ENCODE data around the gene BCORL1. TPM values are rescaled to one million over a fixed set of nuclear protein-coding genes. Genes with fewer than 3 reads are reported as not detected.

BCORL1 gene
- total RNA-seq, 4 donors from 2014 or later, result 5.9 to 11.0 (median 7.9) TPM

GRCh38 chrX:130047416-130047815, 65.0 kb downstream of the BCORL1 start:
- DNase-seq (ENCODE audit: low spot score in 2 of 2), result no peak
- TF ChIP-seq EP300 (IDR thresholded peaks at IDR 0.05) (no peak), CTCF (IDR thresholded peaks at IDR 0.05) (no peak), POLR2AphosphoS5 (IDR thresholded peaks at IDR 0.05) (no peak), POLR2A (IDR thresholded peaks at IDR 0.05) (no peak)
- H3K9me3 ChIP-seq, result no peaks in the 10 kb centered on the region
- 95% methylated on average over 5 of the region's 5 CpGs for WGBS
- H3K4me1 ChIP-seq, result no peaks in the 10 kb centered on the region
- H3K36me3 ChIP-seq, result peaks cover 29% of the 10 kb centered on the region
- H3K27ac ChIP-seq, result no peak overlapping the region
- H3K4me3 ChIP-seq, result no peak overlapping the region
- no peaks in the 10 kb centered on the region for H3K27me3 ChIP-seq

- no peaks in the 10 kb centered on the region for H3K27me3 ChIP-seq
- WGBS, result 80% methylated on average over 4 of the region's 4 CpGs
- no peak overlapping the region for H3K4me3 ChIP-seq
- H3K36me3 ChIP-seq, result peaks cover 35% of the 10 kb centered on the region
- no peaks in the 10 kb centered on the region for H3K9me3 ChIP-seq
- H3K4me1 ChIP-seq, result no peaks in the 10 kb centered on the region
- H3K27ac ChIP-seq, result no peak overlapping the region
- no peak for DNase-seq (ENCODE audit: low spot score in 2 of 2)
- TF ChIP-seq CTCF (IDR thresholded peaks at IDR 0.05) (no peak), POLR2A (IDR thresholded peaks at IDR 0.05) (no peak), POLR2AphosphoS5 (IDR thresholded peaks at IDR 0.05) (no peak), EP300 (IDR thresholded peaks at IDR 0.05) (no peak)
These were observed 66.3 kb downstream of the BCORL1 start for GRCh38 chrX:130048686-130049222.

- Histone ChIP-seq H3K4me3 (no peak overlapping the region), H3K9me3 (no peaks in the 10 kb centered on the region), H3K36me3 (peaks cover 35% of the 10 kb centered on the region), H3K4me1 (no peaks in the 10 kb centered on the region), H3K27ac (no peak overlapping the region), H3K27me3 (no peaks in the 10 kb centered on the region)
- WGBS, result 80% methylated on average over 8 of the region's 8 CpGs
- no peak for DNase-seq (ENCODE audit: low spot score in 2 of 2)
- TF ChIP-seq CTCF (IDR thresholded peaks at IDR 0.05), result no peak
- TF ChIP-seq POLR2A (IDR thresholded peaks at IDR 0.05), result no peak
- TF ChIP-seq POLR2AphosphoS5 (IDR thresholded peaks at IDR 0.05), result no peak
- TF ChIP-seq EP300 (IDR thresholded peaks at IDR 0.05), result no peak
These were observed 67.4 kb downstream of the BCORL1 start for GRCh38 chrX:130049821-130050220.

GRCh38 chrX:130051176-130051845, 68.9 kb downstream of the BCORL1 start:
- Histone ChIP-seq H3K4me3 (no peak overlapping the region), H3K27ac (no peak overlapping the region), H3K27me3 (no peaks in the 10 kb centered on the region), H3K9me3 (no peaks in the 10 kb centered on the region), H3K36me3 (peaks cover 43% of the 10 kb centered on the region), H3K4me1 (no peaks in the 10 kb centered on the region)
- TF ChIP-seq POLR2AphosphoS5 (IDR thresholded peaks at IDR 0.05) (no peak), EP300 (IDR thresholded peaks at IDR 0.05) (no peak), CTCF (IDR thresholded peaks at IDR 0.05) (no peak), POLR2A (IDR thresholded peaks at IDR 0.05) (no peak)
- no peak for DNase-seq (ENCODE audit: low spot score in 2 of 2)
- 86% methylated on average over 12 of the region's 12 CpGs for WGBS

GRCh38 chrX:130053236-130053635, 70.8 kb downstream of the BCORL1 start:
- H3K9me3 ChIP-seq, result no peaks in the 10 kb centered on the region
- H3K4me1 ChIP-seq, result no peaks in the 10 kb centered on the region
- no peak overlapping the region for H3K4me3 ChIP-seq
- H3K27me3 ChIP-seq, result no peaks in the 10 kb centered on the region
- H3K36me3 ChIP-seq, result peaks cover 32% of the 10 kb centered on the region
- H3K27ac ChIP-seq, result no peak overlapping the region
- TF ChIP-seq POLR2A (IDR thresholded peaks at IDR 0.05) (no peak), CTCF (IDR thresholded peaks at IDR 0.05) (no peak), EP300 (IDR thresholded peaks at IDR 0.05) (no peak), POLR2AphosphoS5 (IDR thresholded peaks at IDR 0.05) (no peak)
- no peak for DNase-seq (ENCODE audit: low spot score in 2 of 2)
- WGBS, result 61% methylated on average over 8 of the region's 10 CpGs
